IMR-90 (cell line): ENCODE data around the gene CD2AP. TPM values are rescaled to one million over a fixed set of nuclear protein-coding genes. Genes with fewer than 3 reads are reported as not detected.

Experiments used
- ATAC-seq: fragments of 200-7000 bp; cut with Tn5 transposase; 2 replicates; pipeline ENCODE4 v1.9.1; 2020; ENCODE audit warnings: low read depth, mild to moderate bottlenecking, moderate library complexity
- BruUV-seq: library from RNA; stranded (reverse); fragments of 400-500 nt; replicated peaks from 2 replicates; lab custom pipeline; 2021; lab: Mats Ljungman, UMichigan
- CTCF ChIA-PET: fragments of 300-600 bp; formaldehyde crosslinking; extraction: SDS; loops from one replicate; lab custom pipeline; 2021; ENCODE audit warnings: antibody characterized with exemption; lab: Yijun Ruan, JAX
- POLR2A ChIA-PET: fragments of 300-600 bp; sonication (Branson Sonifier 250); formaldehyde crosslinking; loops from one replicate; lab custom pipeline; 2022; ENCODE audit warnings: antibody characterized with exemption; ENCODE audit not compliant: unreplicated experiment; lab: Charles Lee
- DNase-seq: peaks from one replicate; pipeline ENCODE4 v3.0.0; 2013
- H2AFZ ChIP-seq: replicated peaks from 2 replicates; pipeline ENCODE3; 2013; ENCODE audit warnings: low read length, mild to moderate bottlenecking; ENCODE audit not compliant: poor library complexity
- H2AK5ac ChIP-seq: 2 replicates; pipeline ENCODE4 v1.6.1; 2013; ENCODE audit warnings: low read depth, low read length, inconsistent platforms
- H2AK9ac ChIP-seq: replicated peaks from 2 replicates; pipeline ENCODE3; 2013; ENCODE audit warnings: mild to moderate bottlenecking, low read depth, low read length, moderate library complexity; ENCODE audit not compliant: poor library complexity
- H2BK120ac ChIP-seq: 2 replicates; pipeline ENCODE4 v1.6.1; 2013; ENCODE audit warnings: low read depth, low read length, inconsistent platforms
- H2BK15ac ChIP-seq: 3 replicates; pipeline ENCODE4 v1.6.1; 2013; ENCODE audit warnings: low read depth, low read length, inconsistent platforms
- H2BK20ac ChIP-seq: 2 replicates; pipeline ENCODE4 v1.6.1; 2013; ENCODE audit warnings: low read depth, mild to moderate bottlenecking, inconsistent platforms, low read length, moderate library complexity
- H2BK5ac ChIP-seq: 2 replicates; pipeline ENCODE4 v1.6.1; 2013; ENCODE audit warnings: mild to moderate bottlenecking, low read depth, low read length, inconsistent platforms; ENCODE audit not compliant: poor library complexity, severe bottlenecking
- H3K14ac ChIP-seq: replicated peaks from 2 replicates; pipeline ENCODE4 v1.6.1; 2013; ENCODE audit warnings: low read depth, low read length, inconsistent platforms
- H3K18ac ChIP-seq: 2 replicates; pipeline ENCODE4 v1.6.1; 2013; ENCODE audit warnings: low read depth, low read length, control low read depth
- H3K23ac ChIP-seq: 2 replicates; pipeline ENCODE4 v1.6.1; 2013; ENCODE audit warnings: low read depth, low read length, inconsistent platforms
- H3K27ac ChIP-seq: 2 replicates; pipeline ENCODE4 v1.5.1; 2013; ENCODE audit warnings: mild to moderate bottlenecking, control low read depth, low read length; ENCODE audit not compliant: insufficient read depth
- H3K27me3 ChIP-seq: 2 replicates; pipeline ENCODE4 v1.6.1; 2013; ENCODE audit warnings: low read length; ENCODE audit not compliant: control insufficient read depth, insufficient read depth
- H3K36me3 ChIP-seq: 2 replicates; pipeline ENCODE4 v1.6.1; 2013; ENCODE audit warnings: low read length, mixed read lengths; ENCODE audit not compliant: control insufficient read depth, insufficient read depth
- H3K4ac ChIP-seq: 2 replicates; pipeline ENCODE4 v1.6.1; 2013; ENCODE audit warnings: low read depth, low read length, inconsistent platforms
- H3K4me1 ChIP-seq: 2 replicates; pipeline ENCODE4 v1.6.1; 2013; ENCODE audit warnings: low read length, mixed read lengths; ENCODE audit not compliant: control insufficient read depth, insufficient read depth
- H3K4me2 ChIP-seq: 2 replicates; pipeline ENCODE4 v1.6.1; 2013; ENCODE audit warnings: low read depth, mild to moderate bottlenecking, control low read depth, low read length, moderate library complexity
- H3K4me3 ChIP-seq: 2 replicates; pipeline ENCODE4 v1.5.1; 2013; ENCODE audit warnings: low read depth, mild to moderate bottlenecking, control low read depth, low read length, moderate library complexity; ENCODE audit not compliant: insufficient read depth
- H3K56ac ChIP-seq: 2 replicates; pipeline ENCODE4 v1.6.1; 2013; ENCODE audit warnings: low read length, inconsistent platforms; ENCODE audit not compliant: insufficient read depth; ENCODE audit errors: extremely low read depth
- H3K79me1 ChIP-seq, 2 experiments: 2 replicates each; pipeline ENCODE4 v1.6.1; 2013; ENCODE audit warnings: low read length in 2 of 2, inconsistent platforms in 1 of 2, low read depth in 1 of 2
- H3K9ac ChIP-seq: 2 replicates; pipeline ENCODE4 v1.6.1; 2013; ENCODE audit warnings: low read depth, low read length, control low read depth
- H3K9me1 ChIP-seq: 2 replicates; pipeline ENCODE4 v1.6.1; 2013; ENCODE audit warnings: low read length, inconsistent platforms; ENCODE audit not compliant: insufficient read depth
- H3K9me3 ChIP-seq: 2 replicates; pipeline ENCODE4 v1.6.1; 2013; ENCODE audit warnings: low read length; ENCODE audit not compliant: control insufficient read depth, insufficient read depth
- H4K20me1 ChIP-seq: 2 replicates; pipeline ENCODE4 v1.6.1; 2013; ENCODE audit warnings: low read length, inconsistent platforms; ENCODE audit not compliant: insufficient read depth
- H4K5ac ChIP-seq: 2 replicates; pipeline ENCODE4 v1.6.1; 2013; ENCODE audit warnings: mild to moderate bottlenecking, low read depth, low read length, control low read depth
- H4K8ac ChIP-seq, 2 experiments: 2 replicates each; pipeline ENCODE4 v1.6.1; 2013; ENCODE audit warnings: low read depth in 2 of 2, low read length in 2 of 2, control low read depth in 1 of 2, inconsistent platforms in 1 of 2
- H4K91ac ChIP-seq: 2 replicates; pipeline ENCODE4 v1.6.1; 2013; ENCODE audit warnings: low read depth, low read length, inconsistent platforms; ENCODE audit not compliant: insufficient read depth
- BHLHE40 ChIP-seq: fragments of 150-350 bp; IDR thresholded peaks from 2 replicates; pipeline ENCODE4 v1.6.1; 2016; ENCODE audit warnings: mild to moderate bottlenecking, low read depth, low read length
- CEBPB ChIP-seq: IDR thresholded peaks from 2 replicates; pipeline ENCODE4 v1.6.1; 2012; ENCODE audit warnings: low read depth, low read length, improper control_type of control experiment
- CHD1 ChIP-seq: IDR thresholded peaks from 2 replicates; pipeline ENCODE4 v1.6.1; 2012; ENCODE audit warnings: low read depth, low read length, improper control_type of control experiment
- CTCF ChIP-seq: conservative IDR thresholded peaks from 2 replicates; pipeline ENCODE4 v1.5.1; 2012; ENCODE audit warnings: mild to moderate bottlenecking, low read depth, low read length, improper control_type of control experiment
- ELK1 ChIP-seq: fragments of 150-350 bp; IDR thresholded peaks from 2 replicates; pipeline ENCODE4 v1.6.1; 2016; ENCODE audit warnings: low read depth, mild to moderate bottlenecking, low read length, moderate library complexity, borderline replicate concordance
- FOS ChIP-seq: fragments of 150-350 bp; IDR thresholded peaks from 2 replicates; pipeline ENCODE4 v1.6.1; 2016; ENCODE audit warnings: low read depth, low read length
- MAFK ChIP-seq: IDR thresholded peaks from 2 replicates; pipeline ENCODE4 v1.6.1; 2012; ENCODE audit warnings: low read depth, low read length, improper control_type of control experiment
- MAZ ChIP-seq: IDR thresholded peaks from 2 replicates; pipeline ENCODE4 v1.6.1; 2012; ENCODE audit warnings: low read depth, mild to moderate bottlenecking, low read length, improper control_type of control experiment, moderate library complexity, borderline replicate concordance
- MXI1 ChIP-seq: IDR thresholded peaks from 2 replicates; pipeline ENCODE4 v1.6.1; 2012; ENCODE audit warnings: low read depth, mild to moderate bottlenecking, low read length, moderate library complexity, borderline replicate concordance
- NFE2L2 ChIP-seq: fragments of 150-350 bp; IDR thresholded peaks from 2 replicates; pipeline ENCODE4 v1.6.1; 2016; ENCODE audit warnings: low read depth, mild to moderate bottlenecking, low read length
- POLR2A ChIP-seq: IDR thresholded peaks from 2 replicates; pipeline ENCODE4 v1.6.1; 2012; ENCODE audit warnings: mild to moderate bottlenecking, low read depth, low read length
- RAD21 ChIP-seq: IDR thresholded peaks from 2 replicates; pipeline ENCODE4 v1.6.1; 2012; ENCODE audit warnings: low read length, improper control_type of control experiment
- RCOR1 ChIP-seq: IDR thresholded peaks from 2 replicates; pipeline ENCODE4 v1.6.1; 2012; ENCODE audit warnings: mild to moderate bottlenecking, low read length, improper control_type of control experiment; ENCODE audit not compliant: insufficient replicate concordance
- RFX5 ChIP-seq: IDR thresholded peaks from 2 replicates; pipeline ENCODE4 v1.8.0; 2012; ENCODE audit warnings: low read depth, mild to moderate bottlenecking, low read length, moderate library complexity
- SMC3 ChIP-seq: fragments of 150-350 bp; IDR thresholded peaks from 2 replicates; pipeline ENCODE4 v1.6.1; 2016; ENCODE audit warnings: low read depth, mild to moderate bottlenecking, antibody characterized with exemption, low read length, moderate library complexity
- USF2 ChIP-seq: fragments of 150-350 bp; IDR thresholded peaks from 2 replicates; pipeline ENCODE4 v1.6.1; 2017; ENCODE audit warnings: mild to moderate bottlenecking, antibody characterized with exemption, low read length, low read depth
- dilution Hi-C: fragments of 300-500 bp; cut with HindIII; formaldehyde crosslinking; loops from one replicate; pipeline ENCODE4 v1.14.3; 2018; ENCODE audit warnings: low sequenced_read_pairs; ENCODE audit not compliant: unreplicated experiment
- in situ Hi-C: fragments of 300-500 bp; cut with MboI; formaldehyde crosslinking; loops from 3 replicates; pipeline ENCODE4 v1.14.3; 2019; ENCODE audit warnings: low sequenced_read_pairs, inconsistent platforms, mixed read lengths
- intact Hi-C: fragments of 100-400 bp; cut with micrococcal nuclease; formaldehyde crosslinking; loops from 2 replicates; pipeline ENCODE4 v1.10.0; 2022
- polyA plus RNA-seq, 3 experiments: library from polyadenylated mRNA; depleted of rRNA; stranded (reverse); fragments of >200 nt; gene quantifications; 2 replicates each; pipeline ENCODE4 v1.2.3, GENCODE V29; 2012; ENCODE audit warnings: low replicate concordance in 1 of 3
- total RNA-seq: library from RNA; depleted of rRNA; stranded (reverse); fragments of >200 nt; gene quantifications from 2 replicates; pipeline ENCODE4 v1.2.3, GENCODE V29; 2012

CD2AP gene
- total and polyA plus RNA-seq, 2 of the 4 experiments (the other 2 are of a cell fraction) = 5.3 to 7.5 TPM

GRCh38 chr6:47512872-47513271 is 35.3 kb downstream of the CD2AP start:
- H2BK120ac ChIP-seq = no peak overlapping the region
- ChIA-PET POLR2A (no interaction called here), CTCF (interaction anchor here (1.0 kb wide), 1 partner anchor 13 kb away, joined by 3 read pairs; no protein-coding TSS in a partner anchor)
- no peak overlapping the region for H2BK15ac ChIP-seq
- H3K79me1 ChIP-seq = peaks cover 7 to 29% of the 10 kb centered on the region in 2 experiments; a peak in 3 of 4 replicates
- dilution Hi-C loops = no loop called here
- DNase-seq = no peak
- no peak for ATAC-seq
- H3K14ac ChIP-seq = no peak overlapping the region
- no peaks in the 10 kb centered on the region; the same call in none of the 2 replicates for H3K9me3 ChIP-seq
- TF ChIP-seq MAFK (no peak), RFX5 (no peak), RAD21 (no peak), USF2 (no peak), NFE2L2 (no peak), CHD1 (no peak), CTCF (no peak), SMC3 (no peak), MAZ (no peak), MXI1 (no peak), FOS (no peak), BHLHE40 (no peak), RCOR1 (no peak), POLR2A (no peak), CEBPB (no peak), ELK1 (no peak)
- no peak overlapping the region for H3K27ac ChIP-seq
- H3K9me1 ChIP-seq = no peaks in the 10 kb centered on the region
- no peaks in the 10 kb centered on the region for H3K4me1 ChIP-seq
- no peak overlapping the region for H4K91ac ChIP-seq
- H3K9ac ChIP-seq = no peak overlapping the region
- no peaks in the 10 kb centered on the region for H3K27me3 ChIP-seq
- H3K36me3 ChIP-seq = no peaks in the 10 kb centered on the region
- H2AFZ ChIP-seq = no peak overlapping the region
- H3K4me2 ChIP-seq = no peak overlapping the region
- H2AK9ac ChIP-seq = no peak overlapping the region
- no peak overlapping the region for H2AK5ac ChIP-seq
- in situ Hi-C loops = no loop called here
- no peak overlapping the region for H2BK5ac ChIP-seq
- no peak overlapping the region for H3K56ac ChIP-seq
- no peak overlapping the region for H3K4ac ChIP-seq
- intact Hi-C loops = no loop called here
- H2BK20ac ChIP-seq = no peak overlapping the region
- no peak overlapping the region for H4K5ac ChIP-seq
- H4K8ac ChIP-seq = no peak overlapping the region
- H4K20me1 ChIP-seq = no peaks in the 10 kb centered on the region; the same call in 1 of the 2 replicates
- BruUV-seq = no TSS peak
- no peak overlapping the region for H3K23ac ChIP-seq
- no peak overlapping the region for H3K18ac ChIP-seq
- no peak overlapping the region for H3K4me3 ChIP-seq
